ENCODE measurements around the gene CUEDC1.

CUEDC1 gene

DNA sequence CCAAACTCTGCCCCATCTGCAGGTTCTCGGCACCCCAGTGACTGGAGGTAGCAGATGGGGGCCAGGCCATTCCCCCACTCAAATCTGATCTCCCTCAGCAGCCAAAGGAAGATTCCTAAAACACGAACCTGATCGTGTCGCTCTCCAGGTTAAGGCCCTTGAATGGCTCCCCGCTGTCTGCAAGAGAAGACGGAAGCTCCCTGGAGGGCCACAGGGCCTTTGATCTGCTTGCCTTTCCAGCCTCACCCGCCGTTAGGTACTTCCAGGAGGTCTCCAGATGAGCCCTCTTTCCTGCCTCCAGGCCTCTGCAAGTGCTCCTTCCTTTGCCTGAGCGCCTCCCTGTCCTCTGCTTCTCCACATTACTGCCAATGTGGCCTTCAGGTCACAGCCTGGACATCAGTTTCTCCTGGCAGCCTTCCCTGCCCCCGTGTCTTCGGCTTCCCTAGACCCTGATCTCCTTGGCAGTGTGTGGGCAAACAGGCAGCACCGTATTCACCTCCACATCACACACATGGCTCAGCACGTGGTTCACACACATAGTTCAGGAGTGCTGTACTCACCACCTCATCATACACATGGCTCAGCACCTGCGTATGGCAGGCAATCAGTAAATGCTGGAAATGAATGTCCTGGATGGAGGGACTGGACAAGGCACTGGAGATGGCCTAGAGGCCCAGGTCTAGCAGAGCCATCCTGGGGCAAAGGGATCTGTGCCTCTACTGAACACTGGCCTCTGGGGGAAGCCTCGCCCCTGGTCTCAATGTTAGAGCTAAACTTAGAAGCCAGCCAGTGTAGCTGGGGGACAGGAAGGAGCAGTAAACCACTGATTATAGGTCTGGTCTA is 79.0 kb downstream of the CUEDC1 start:
- Histone ChIP-seq H3K4me1 (ENCODE audit: insufficient read depth, low read length) (peaks cover 28% of the 10 kb centered on the region), H3K9ac (ENCODE audit: low read depth, low read length) (no peak overlapping the region), H3K9me3 (ENCODE audit: insufficient read depth, low read length, severe bottlenecking) (no peaks in the 10 kb centered on the region), H3K27me3 (ENCODE audit: insufficient read depth, low read length, poor library complexity) (peaks cover 9% of the 10 kb centered on the region), H3K4me3 (ENCODE audit: low read depth in 1 of 2, low read length in 2 of 2) (no peak overlapping the region), H3K27ac (ENCODE audit: low read length) (no peak overlapping the region), H3K79me2 (ENCODE audit: insufficient read depth, low read length) (no peaks in the 10 kb centered on the region), H3K4me2 (ENCODE audit: insufficient read depth, low read length) (no peak overlapping the region), H3K36me3 (ENCODE audit: insufficient read depth, low read length) (no peaks in the 10 kb centered on the region), H4K20me1 (ENCODE audit: insufficient read depth, low read length) (0 out of 2 replicates have a peak, but pooled peaks cover 2% of the 10 kb centered on the region), H2AFZ (ENCODE audit: low read depth, low read length) (no peak overlapping the region)
- ATAC-seq (ENCODE audit: insufficient read depth, low read depth): no peak
- no peak for DNase-seq
- TF ChIP-seq, protein P1, sequence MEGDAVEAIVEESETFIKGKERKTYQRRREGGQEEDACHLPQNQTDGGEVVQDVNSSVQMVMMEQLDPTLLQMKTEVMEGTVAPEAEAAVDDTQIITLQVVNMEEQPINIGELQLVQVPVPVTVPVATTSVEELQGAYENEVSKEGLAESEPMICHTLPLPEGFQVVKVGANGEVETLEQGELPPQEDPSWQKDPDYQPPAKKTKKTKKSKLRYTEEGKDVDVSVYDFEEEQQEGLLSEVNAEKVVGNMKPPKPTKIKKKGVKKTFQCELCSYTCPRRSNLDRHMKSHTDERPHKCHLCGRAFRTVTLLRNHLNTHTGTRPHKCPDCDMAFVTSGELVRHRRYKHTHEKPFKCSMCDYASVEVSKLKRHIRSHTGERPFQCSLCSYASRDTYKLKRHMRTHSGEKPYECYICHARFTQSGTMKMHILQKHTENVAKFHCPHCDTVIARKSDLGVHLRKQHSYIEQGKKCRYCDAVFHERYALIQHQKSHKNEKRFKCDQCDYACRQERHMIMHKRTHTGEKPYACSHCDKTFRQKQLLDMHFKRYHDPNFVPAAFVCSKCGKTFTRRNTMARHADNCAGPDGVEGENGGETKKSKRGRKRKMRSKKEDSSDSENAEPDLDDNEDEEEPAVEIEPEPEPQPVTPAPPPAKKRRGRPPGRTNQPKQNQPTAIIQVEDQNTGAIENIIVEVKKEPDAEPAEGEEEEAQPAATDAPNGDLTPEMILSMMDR (IDR thresholded peaks at IDR 0.05; ENCODE audit: borderline replicate concordance, extremely low read depth, low read length, poor library complexity, severe bottlenecking): no peak
- TF ChIP-seq EZH2 (IDR thresholded peaks at IDR 0.05; ENCODE audit: borderline replicate concordance, low read depth, low read length, severe bottlenecking): no peak

DNA sequence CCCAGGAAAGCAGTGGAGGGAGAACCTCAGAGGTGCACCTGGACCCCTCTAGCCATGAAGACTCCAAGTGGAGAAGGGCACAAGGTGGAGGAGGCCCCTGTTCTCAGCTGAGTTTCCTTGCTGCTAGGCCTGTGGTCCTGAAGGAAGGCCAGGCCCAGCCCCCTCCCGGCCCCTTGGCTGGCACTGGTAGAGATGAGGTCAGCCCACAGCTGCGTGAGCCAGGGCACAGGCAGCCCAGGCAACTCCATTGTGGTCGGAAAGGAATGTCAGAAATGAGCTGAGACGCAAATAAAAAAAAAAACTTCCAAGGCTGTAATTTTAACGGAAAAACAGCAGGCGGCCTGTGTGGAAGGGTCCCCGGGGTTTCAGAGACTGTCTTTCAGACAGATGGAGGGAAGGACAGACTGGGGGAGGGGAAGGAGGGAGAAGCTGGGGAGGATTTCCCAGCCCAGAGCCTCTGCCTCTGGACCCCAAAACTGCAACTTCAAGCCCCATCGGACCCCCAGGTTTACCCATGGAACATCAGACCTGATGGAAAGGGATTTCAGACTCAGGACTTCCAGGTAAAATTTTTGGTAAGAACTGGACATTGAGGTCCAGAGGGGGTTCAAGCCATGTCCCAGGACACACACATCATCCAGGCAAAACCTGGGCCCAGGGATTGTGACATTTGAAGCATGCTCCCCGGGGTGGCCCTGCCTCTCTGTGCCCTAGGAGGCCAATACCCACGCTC is 79.8 kb downstream of the CUEDC1 start:
- no peak overlapping the region for H3K9ac ChIP-seq (ENCODE audit: low read depth, low read length)
- peak overlapping the region; percentile 47; the same call in 1 of the 2 replicates for H3K4me2 ChIP-seq (ENCODE audit: insufficient read depth, low read length)
- H3K4me3 ChIP-seq (ENCODE audit: low read depth in 1 of 2, low read length in 2 of 2): no peak overlapping the region
- H2AFZ ChIP-seq (ENCODE audit: low read depth, low read length): no peak overlapping the region
- H3K9me3 ChIP-seq (ENCODE audit: insufficient read depth, low read length, severe bottlenecking): no peaks in the 10 kb centered on the region
- TF ChIP-seq, protein P1 (IDR thresholded peaks at IDR 0.05; ENCODE audit: borderline replicate concordance, extremely low read depth, low read length, poor library complexity, severe bottlenecking): peak; percentile 12
- no peak for TF ChIP-seq EZH2 (IDR thresholded peaks at IDR 0.05; ENCODE audit: borderline replicate concordance, low read depth, low read length, severe bottlenecking)
- no peak overlapping the region for H3K27ac ChIP-seq (ENCODE audit: low read length)
- no peaks in the 10 kb centered on the region for H3K36me3 ChIP-seq (ENCODE audit: insufficient read depth, low read length)
- ATAC-seq (ENCODE audit: insufficient read depth, low read depth): peak; percentile 29
- peaks cover 9% of the 10 kb centered on the region for H3K27me3 ChIP-seq (ENCODE audit: insufficient read depth, low read length, poor library complexity)
- no peaks in the 10 kb centered on the region for H3K79me2 ChIP-seq (ENCODE audit: insufficient read depth, low read length)
- H4K20me1 ChIP-seq (ENCODE audit: insufficient read depth, low read length): no peaks in the 10 kb centered on the region
- H3K4me1 ChIP-seq (ENCODE audit: insufficient read depth, low read length): peaks cover 28% of the 10 kb centered on the region
- DNase-seq: peak; percentile 40

DNA sequence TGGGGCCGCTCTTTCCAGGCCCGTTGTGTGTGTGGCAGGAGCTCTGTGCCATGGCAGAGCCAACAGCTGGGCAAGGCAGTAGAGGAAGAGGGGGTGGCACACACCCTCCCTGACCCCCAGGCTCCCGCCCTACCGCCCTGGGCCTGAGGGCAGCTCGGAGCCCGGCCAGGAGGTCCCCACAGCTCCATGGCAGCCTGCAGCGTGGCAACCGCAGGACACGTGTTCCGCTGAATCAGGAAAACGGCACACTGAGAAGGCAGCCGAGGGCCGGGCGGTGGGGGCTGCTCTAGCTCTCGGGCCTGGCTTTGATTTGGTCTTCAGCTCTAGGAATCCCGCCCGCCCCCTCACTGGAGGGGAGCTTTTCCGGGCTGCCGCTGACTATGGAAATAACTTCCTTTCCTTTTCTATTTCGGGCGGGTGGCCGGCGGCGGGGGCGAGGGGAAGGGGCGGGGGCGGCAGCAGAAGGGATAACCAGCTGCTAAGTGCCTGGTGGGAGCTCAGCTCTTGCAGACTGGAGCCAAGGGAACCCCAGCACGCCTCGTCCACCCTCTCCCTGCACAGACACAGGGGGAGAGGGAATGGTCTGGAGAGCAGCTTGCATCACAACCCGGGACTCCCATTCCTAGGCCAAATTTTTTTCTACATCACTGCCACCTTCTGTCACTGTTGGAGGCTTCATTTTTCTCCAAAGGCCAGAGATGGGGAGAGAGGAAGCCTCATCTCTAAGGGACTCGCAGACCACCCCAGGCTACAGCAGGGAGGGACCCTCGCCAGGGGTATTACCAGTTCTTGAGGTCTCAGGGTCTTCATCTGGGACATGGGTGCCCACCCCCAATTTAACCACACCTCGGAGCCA is 80.5 kb downstream of the CUEDC1 start:
- peaks cover 28% of the 10 kb centered on the region for H3K4me1 ChIP-seq (ENCODE audit: insufficient read depth, low read length)

More for the DNA sequence above, 80.5 kb downstream of the CUEDC1 start:
- H3K36me3 ChIP-seq (ENCODE audit: insufficient read depth, low read length): no peaks in the 10 kb centered on the region
- H3K4me2 ChIP-seq (ENCODE audit: insufficient read depth, low read length): peak overlapping the region; percentile 47
- no peak overlapping the region for H2AFZ ChIP-seq (ENCODE audit: low read depth, low read length)
- peak overlapping the region in 1 of 2 experiments; percentile 23; a peak in 1 of 4 replicates for H3K4me3 ChIP-seq (ENCODE audit: low read depth in 1 of 2, low read length in 2 of 2)
- H4K20me1 ChIP-seq (ENCODE audit: insufficient read depth, low read length): no peaks in the 10 kb centered on the region
- H3K27ac ChIP-seq (ENCODE audit: low read length): no peak overlapping the region; the same call in 1 of the 2 replicates
- no peaks in the 10 kb centered on the region for H3K9me3 ChIP-seq (ENCODE audit: insufficient read depth, low read length, severe bottlenecking)
- H3K79me2 ChIP-seq (ENCODE audit: insufficient read depth, low read length): no peaks in the 10 kb centered on the region
- H3K27me3 ChIP-seq (ENCODE audit: insufficient read depth, low read length, poor library complexity): peaks cover 9% of the 10 kb centered on the region
- TF ChIP-seq, protein P1 (IDR thresholded peaks at IDR 0.05; ENCODE audit: borderline replicate concordance, extremely low read depth, low read length, poor library complexity, severe bottlenecking): no peak
- TF ChIP-seq EZH2 (IDR thresholded peaks at IDR 0.05; ENCODE audit: borderline replicate concordance, low read depth, low read length, severe bottlenecking): no peak
- ATAC-seq (ENCODE audit: insufficient read depth, low read depth) (peak; percentile 90), DNase-seq (peak; percentile 78)
- H3K9ac ChIP-seq (ENCODE audit: low read depth, low read length): no peak overlapping the region

All from DND-41 (cell line).